BE2C (cell line): ENCODE data around the gene ADGRL3.

Experiments
- DNase-seq: peaks from one replicate; pipeline ENCODE4 v3.0.0-alpha.2; 2020
- H3K27me3 ChIP-seq: fragments of 250-450 bp; sonication (Bioruptor Pico); 2 replicates; pipeline ENCODE4 v1.5.1; 2020; ENCODE audit warnings: mild to moderate bottlenecking
- H3K36me3 ChIP-seq: fragments of 250-450 bp; sonication (Bioruptor Pico); 2 replicates; pipeline ENCODE4 v1.5.1; 2020; ENCODE audit warnings: mild to moderate bottlenecking
- H3K4me1 ChIP-seq: fragments of 250-450 bp; sonication (Bioruptor Pico); 2 replicates; pipeline ENCODE4 v1.5.1; 2020
- H3K4me3 ChIP-seq: 2 replicates; pipeline ENCODE4 v1.5.1; 2011; ENCODE audit warnings: low read depth, low read length
- H3K9me3 ChIP-seq: fragments of 250-450 bp; sonication (Bioruptor Pico); 2 replicates; pipeline ENCODE4 v1.5.1; 2020
- CTCF ChIP-seq: IDR thresholded peaks from 2 replicates; pipeline ENCODE4 v1.5.1; 2012; ENCODE audit warnings: mild to moderate bottlenecking, low read depth, low read length

The ADGRL3 gene

GRCh38 chr4:62030958-62031357 lies 830.8 kb downstream of the ADGRL3 start:
- Histone ChIP-seq H3K9me3 (no peaks in the 10 kb centered on the region), H3K4me3 (no peak overlapping the region), H3K27me3 (no peaks in the 10 kb centered on the region), H3K4me1 (no peaks in the 10 kb centered on the region), H3K36me3 (no peaks in the 10 kb centered on the region)
- no peak for TF ChIP-seq CTCF
- no peak for DNase-seq

GRCh38 chr4:62037571-62037970 lies 837.4 kb downstream of the ADGRL3 start:
- DNase-seq: no peak
- H3K4me3 ChIP-seq: no peak overlapping the region
- no peaks in the 10 kb centered on the region for H3K9me3 ChIP-seq
- no peaks in the 10 kb centered on the region for H3K36me3 ChIP-seq
- TF ChIP-seq CTCF: no peak
- no peaks in the 10 kb centered on the region for H3K27me3 ChIP-seq
- H3K4me1 ChIP-seq: no peaks in the 10 kb centered on the region

GRCh38 chr4:62051332-62051731 lies 851.2 kb downstream of the ADGRL3 start:
- Histone ChIP-seq H3K4me1 (no peaks in the 10 kb centered on the region), H3K27me3 (no peaks in the 10 kb centered on the region), H3K36me3 (no peaks in the 10 kb centered on the region), H3K9me3 (no peaks in the 10 kb centered on the region), H3K4me3 (no peak overlapping the region)
- no peak for DNase-seq
- no peak for TF ChIP-seq CTCF

GRCh38 chr4:62053974-62054373 lies 853.8 kb downstream of the ADGRL3 start:
- H3K4me3 ChIP-seq: no peak overlapping the region
- DNase-seq: no peak

GRCh38 chr4:62057031-62057430 lies 856.9 kb downstream of the ADGRL3 start:
- no peak for DNase-seq
- Histone ChIP-seq H3K4me3 (no peak overlapping the region), H3K9me3 (no peaks in the 10 kb centered on the region), H3K27me3 (no peaks in the 10 kb centered on the region), H3K36me3 (no peaks in the 10 kb centered on the region), H3K4me1 (no peaks in the 10 kb centered on the region)
- no peak for TF ChIP-seq CTCF

More at GRCh38 chr4:62053974-62054373, 853.8 kb downstream of the ADGRL3 start:
- Histone ChIP-seq H3K27me3 (no peaks in the 10 kb centered on the region), H3K4me1 (no peaks in the 10 kb centered on the region), H3K36me3 (no peaks in the 10 kb centered on the region), H3K9me3 (no peaks in the 10 kb centered on the region)
- TF ChIP-seq CTCF: no peak

GRCh38 chr4:62058571-62058970 lies 858.4 kb downstream of the ADGRL3 start:
- no peaks in the 10 kb centered on the region for H3K4me1 ChIP-seq
- no peak for DNase-seq
- no peak overlapping the region for H3K4me3 ChIP-seq
- TF ChIP-seq CTCF: no peak
- no peaks in the 10 kb centered on the region for H3K27me3 ChIP-seq
- H3K9me3 ChIP-seq: no peaks in the 10 kb centered on the region
- no peaks in the 10 kb centered on the region for H3K36me3 ChIP-seq
